Measurements from ENCODE around the gene BMF.
A peak's percentile ranks its signal among the peaks of the same experiment; 100 is the strongest.

BMF gene

DNA sequence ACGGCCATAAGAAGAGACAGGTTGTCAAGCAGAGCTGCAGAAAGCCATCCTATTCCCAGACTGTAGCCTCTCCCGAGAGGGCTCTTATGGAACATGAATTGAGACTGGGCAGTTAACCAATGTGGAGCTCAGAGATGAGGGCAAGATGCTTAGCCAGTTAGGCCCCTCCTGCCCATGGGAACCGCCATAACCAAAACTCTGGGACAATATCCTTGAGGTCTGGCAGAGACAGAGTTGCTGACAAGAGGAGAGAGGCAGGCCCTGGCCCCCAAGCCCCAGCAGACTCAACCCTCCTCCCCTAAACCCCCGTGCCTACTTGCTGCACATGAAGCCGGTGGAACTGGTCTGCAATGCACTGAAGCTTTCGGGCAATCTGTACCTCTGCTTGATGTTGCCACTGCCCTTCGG, 4.8 kb downstream of the BMF start:
- peak; percentile 36 for DNase-seq (ENCODE audit: low spot score)

DNA sequence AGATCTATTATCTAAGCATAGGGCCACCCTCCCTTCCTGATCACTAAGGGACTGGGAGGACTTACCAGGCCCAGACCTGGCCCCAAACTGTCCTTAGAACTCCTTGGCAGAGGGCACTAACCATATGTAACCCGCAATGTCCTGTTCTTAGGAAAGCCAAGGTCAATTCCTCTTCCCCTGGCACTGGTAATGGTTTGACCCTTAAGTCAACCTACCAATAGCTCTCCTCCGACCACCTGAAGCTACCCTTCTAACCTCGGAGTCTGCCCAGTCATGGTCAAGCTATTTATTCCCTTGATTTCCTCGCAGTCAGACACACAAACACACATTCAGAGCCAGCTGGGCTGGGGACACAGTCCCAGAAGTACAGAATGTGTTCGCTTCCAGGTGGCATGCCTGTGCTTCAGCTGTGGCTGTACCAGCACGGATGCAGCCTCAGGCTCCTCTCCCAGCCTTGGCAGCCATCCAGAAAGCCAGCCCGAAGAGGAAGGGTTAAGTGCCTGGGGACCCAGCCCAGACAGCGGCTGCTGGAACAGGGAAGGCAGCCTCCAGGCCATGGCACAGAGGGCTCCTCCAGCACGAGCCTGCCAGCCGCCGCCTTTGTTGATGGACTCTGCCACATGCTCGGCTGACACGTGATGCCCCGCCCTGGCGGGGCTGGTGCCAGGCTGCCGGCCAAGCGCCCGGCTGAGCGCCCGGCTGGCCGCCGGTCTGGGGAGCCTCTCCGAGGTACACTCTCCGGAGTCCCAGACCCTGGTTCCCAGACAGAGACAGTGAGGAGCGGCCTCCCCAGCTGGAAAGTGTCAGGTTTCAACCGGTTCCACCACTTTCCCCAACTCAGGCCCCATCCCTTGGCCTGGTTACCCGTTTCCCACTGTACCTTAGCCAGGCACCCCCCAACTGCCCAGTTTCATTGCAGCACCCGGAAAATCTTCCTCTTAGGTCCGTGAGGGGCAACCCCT, 5.5 kb downstream of the BMF start:
- peak; percentile 86 for DNase-seq (ENCODE audit: low spot score)

DNA sequence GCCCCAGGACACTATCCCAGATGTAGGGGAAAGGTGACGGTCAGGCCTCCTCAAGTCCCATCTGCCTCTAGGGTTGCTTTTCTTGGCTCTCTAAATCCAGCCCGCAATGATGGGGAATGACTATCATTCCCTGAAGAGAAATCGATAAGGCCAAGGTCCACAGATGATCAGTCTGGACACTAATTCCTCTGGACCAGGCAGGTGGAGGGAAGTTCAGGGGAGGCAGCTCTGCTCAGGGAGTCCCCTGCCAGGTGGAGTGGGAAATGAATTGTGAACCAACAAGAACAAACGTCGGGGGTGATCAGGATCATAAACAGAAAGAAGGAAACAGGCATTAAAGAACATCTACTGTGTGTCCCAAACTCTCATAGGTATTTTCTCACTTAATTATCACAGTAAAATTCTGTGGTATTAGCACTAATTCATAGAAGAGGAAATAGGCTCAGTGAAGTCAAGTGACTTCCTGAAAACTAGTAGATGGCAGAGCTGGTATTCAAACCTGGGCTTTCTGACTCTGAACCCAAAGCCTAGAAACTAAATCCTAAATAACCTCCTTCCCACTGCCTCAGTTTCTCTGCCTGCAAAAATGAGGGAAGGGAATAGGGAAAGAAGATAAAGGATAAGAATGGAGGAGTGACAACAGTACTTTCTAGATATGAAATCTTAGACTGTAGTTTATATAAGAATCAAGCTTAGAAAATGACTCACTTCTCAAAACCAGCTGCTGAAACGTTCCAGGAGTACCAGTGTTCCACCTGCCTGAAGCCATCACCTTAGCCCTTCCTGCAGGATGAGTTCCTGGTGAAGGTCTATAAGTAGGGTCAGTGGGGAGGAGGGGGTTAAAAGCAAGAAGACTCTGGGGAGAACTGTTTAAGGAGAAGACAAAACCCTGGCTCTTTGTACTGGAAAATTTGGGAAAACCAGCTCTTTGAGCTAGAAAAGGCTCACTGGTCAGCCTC, 7.5 kb downstream of the BMF start:
- DNase-seq (ENCODE audit: low spot score) = no peak

DNA sequence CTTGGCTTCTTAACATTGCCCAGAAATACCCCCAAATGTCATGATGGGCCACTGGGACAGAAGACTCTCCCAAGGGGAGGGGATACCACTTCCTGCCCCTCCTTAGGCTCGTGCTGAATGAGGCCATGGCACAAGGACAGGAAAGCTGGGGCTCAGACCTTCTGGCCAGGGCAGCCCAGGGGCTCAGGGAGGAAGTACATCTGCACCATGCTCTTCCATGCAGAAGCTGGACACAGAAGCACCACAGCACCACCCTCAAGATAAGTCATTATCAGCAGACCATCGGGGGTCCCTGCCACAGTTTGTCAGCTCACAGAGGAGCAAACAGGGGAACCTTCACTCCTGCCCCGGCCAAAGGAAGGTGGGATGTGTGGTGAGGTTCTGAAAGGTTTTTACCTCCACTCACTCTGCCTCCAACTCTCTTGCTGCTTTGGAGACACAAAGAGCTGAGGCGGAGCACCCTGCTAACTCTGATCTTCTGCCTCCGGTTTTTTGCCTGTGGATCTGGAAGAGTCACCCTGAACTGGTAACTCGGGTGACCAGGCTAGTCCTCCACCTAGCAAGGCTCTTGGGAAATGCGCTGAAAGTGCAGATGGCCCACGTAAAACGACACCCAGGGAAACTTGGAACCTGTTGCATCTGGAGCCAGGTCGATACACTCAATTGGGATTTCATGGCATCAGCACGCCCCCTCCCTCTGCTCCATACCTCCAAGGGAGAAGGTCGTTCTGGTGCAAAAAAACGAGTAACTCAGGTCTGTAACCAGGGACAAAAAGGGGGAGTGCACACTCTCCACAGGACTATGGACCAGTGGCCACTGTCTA, 8.3 kb downstream of the BMF start:
- no peak for DNase-seq (ENCODE audit: low spot score)

DNA sequence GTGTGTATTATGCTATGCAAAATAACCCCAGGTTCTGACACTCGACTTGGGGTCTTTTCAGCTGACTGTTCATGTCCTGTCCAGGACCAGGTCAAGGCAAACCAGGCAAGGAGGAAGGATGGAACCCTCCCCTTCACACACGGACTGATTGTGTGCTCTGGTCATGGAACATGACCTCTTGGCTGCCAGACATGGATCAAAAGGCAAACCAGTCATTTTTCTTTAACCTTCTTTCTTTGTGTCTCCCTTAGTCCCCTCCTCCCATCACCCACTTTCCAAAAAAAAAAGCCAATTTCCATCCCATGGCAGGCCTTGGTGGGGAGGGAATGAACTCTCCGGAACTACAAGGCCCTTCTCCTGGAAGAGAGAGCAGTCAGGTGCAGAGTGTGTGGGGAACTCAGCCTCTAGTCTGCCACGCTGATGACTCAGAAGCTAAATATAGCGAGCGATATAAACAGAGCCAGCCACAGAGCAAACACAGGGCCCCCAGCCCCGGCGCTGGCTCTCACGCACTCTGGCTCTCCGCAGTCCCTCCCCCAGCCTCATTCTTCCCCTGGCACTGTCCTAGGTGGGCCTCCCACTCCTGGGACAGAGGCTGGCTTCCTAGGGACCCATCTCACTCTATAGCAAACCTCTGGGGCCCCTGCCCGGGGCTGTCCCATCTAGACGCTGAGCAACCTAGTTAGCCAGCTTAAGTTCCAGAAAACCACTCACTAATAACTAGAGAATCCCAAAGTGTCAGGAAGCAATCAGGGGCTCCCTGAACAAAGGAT, 10.0 kb downstream of the BMF start:
- peak; percentile 93 for DNase-seq (ENCODE audit: low spot score)

DNA sequence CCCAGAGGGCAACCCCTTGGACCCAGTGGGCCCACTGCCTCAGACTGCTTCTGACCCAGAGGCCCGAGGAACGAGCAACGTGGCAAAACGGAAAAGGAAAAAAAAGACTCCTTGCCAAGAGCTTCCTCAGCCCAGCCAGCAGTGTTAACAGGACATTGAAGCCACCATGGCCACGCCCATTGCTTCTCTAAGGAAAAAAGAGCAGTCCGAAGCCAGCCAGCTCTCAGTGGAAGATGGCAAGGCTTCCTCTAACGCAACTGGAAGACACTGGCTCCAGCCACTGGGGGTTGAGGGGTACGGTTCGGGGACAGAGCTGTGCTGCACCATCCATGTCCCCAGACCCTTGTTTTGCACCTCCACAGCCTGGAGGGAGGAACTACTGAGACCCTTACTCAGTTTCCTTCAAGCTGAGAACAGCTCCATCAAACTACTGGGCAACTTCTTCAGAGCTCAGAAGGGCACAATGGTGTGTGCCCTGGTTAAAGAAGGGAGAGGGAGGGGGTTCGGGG, 10.7 kb downstream of the BMF start:
- DNase-seq (ENCODE audit: low spot score) = peak; percentile 53

DNA sequence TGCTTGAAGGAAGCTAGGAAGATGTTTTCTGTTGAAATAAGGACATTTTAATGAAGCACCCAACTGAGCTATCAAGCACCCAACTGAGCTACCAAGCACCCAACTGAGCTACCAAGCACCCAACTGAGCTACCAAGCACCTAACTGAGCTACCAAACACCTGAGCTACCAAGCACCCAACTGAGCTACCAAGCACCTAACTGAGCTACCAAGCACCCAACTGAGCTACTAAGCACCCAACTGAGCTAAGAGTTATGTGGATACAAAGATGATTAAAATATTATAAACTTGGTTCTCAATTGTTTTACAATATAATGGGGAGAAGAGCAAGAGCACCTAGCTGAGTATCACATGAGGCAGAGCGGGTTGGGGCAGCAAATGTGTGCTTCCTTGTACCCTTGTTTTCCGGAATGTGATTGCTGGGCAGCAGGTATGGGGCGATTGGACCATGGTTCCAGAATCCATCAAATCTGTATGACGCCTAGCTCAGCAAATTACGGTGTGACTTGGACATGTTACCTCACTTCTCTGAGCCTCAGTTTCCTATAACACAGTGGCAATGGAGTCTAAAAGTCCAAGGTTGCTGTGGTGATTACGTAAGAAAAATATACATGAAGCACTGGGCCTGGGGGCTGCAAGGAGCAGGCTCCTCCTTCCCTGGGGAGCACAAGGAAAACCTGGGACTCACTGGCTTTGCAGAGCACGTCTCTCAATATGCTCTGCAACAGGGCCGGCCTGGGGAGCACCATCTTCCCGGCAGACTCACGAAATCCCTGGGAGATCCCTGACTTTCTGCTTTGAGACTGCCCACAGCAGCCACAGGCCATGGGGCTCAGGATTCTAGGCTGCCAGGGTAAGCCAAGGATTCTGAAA, 11.3 kb downstream of the BMF start:
- DNase-seq (ENCODE audit: low spot score) = no peak

DNA sequence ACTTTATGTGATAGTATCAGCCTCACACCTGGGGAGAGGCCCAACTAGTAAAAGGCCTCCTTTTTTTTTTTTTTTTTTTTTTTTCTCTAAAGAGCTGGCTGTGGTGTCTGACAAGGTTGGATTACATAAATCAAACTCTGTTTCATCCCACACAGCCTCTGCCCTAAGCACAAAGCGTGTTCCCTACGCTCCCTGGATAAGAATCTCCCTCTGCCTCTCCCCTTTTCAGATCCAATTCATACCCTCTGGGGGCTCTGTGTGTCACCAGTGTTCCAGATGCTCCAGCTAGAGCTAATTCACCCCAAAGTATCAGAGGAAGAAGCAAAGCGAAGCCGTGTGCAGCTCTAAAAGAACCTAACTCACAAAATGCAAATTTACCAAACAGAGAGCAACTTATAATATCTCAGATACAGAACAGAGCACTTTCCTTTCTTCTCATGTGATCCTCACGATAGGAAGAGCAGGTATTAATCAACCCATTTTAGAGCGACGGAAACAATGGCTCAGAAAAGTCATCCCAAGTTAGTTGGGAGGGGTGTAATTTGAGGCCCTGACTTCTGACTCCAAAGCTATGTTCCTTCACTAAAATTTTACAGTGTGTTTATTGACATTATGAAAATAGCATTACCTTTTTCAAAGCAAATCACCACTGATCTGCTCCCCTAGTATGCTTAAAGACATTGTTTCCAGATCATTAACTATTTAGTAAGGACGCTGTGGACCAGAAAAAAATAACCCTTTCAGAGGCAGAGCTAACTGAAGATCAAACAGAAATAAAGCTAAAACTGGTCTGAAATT, 12.4 kb downstream of the BMF start:
- DNase-seq (ENCODE audit: low spot score) = no peak

DNA sequence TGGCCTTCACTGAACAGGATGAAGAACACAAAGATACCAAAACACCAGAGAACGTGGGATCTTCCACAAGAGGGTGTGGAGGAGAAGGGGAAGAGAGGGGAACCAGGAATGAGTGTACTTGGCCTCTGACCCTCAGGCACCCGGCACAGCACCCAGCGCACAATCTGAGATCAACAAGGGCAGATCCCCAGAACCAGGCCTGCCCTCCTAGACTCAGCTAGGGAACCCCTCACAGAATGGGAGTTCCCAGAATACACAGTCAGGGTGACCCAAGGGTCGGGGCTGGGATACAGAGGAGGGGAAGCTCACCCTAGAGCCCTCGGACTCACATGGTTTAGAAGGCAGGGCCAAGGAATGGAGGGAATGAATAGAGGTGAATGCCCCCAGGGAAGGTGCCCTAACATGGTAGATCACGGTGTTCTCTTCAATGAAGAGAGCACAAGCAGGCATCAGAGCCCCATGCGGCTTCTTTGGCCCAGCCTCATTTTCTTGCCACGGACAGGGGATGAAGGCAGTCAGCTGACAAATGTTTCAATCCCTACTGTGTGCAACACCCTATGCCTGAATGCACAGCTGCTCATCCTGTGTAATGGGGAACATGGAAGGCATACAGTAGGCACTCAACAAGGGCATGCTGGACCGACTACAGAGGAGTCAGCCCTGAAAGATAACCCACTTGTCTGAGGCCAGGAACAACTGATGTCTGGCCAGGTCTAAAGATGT, 13.1 kb downstream of the BMF start:
- no peak for DNase-seq (ENCODE audit: low spot score)

DNA sequence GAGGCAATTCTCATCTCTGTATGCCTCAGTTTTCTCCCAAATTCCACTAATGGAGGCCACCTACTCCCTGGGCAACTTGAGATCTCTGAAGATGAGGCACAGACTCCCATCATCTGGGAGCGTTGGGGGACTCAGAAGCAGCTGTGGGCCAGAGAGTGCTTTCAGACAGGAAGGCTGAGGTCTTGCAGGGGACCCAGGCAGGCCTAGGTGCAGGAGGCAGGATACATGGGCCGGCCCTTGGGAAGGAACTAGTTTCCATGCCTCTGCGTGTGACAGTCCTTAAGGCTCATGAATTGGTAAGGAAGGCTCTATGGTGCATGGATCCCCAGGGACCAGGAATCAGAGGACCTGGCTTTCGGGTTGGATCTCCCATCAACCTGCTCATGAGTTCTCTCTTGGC, 14.5 kb downstream of the BMF start:
- no peak for DNase-seq (ENCODE audit: low spot score)

DNA sequence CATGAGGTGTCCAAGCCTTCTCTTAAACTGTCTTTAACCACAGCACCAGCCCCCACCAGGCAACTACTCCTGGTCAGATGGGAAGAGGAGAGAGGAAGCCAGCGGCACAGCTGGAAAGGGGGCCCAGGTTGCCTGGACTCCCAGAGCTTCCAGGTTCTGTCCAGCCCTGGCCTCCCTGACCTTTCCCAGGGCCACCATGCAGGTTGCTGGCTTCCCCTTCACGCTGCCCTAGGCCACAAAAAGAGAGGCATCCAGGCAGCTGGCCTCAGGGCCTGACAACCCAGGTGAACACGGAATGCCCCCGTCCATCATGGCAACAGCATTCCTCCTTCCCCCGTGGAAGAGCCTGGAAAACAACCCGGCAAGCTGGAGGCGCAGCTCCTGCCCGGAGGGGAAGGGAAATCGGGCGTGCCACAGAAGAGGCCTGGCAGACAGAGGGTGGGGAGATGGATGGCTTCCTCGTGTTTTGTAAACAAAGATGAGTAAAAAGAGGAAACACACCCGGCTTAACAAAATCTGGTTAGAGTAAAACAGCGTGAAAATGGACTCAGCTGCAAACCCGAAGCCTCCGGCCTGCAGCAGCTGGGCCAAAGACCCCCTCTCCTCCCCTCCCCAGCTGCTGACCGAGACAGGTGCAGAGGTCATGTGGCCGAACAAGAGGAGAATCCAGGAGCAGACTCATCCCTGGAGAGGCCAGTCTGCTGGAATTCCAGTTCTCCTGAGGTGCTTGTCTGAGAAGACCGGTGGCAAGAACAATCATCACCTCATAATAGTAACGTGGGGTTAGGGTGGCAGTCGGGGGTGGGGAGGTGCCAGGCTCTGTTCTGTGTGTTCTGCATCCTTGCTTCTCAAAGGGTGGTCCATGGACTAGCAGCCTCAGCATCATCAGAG, 15.5 kb downstream of the BMF start:
- DNase-seq (ENCODE audit: low spot score) = peak; percentile 65

DNA sequence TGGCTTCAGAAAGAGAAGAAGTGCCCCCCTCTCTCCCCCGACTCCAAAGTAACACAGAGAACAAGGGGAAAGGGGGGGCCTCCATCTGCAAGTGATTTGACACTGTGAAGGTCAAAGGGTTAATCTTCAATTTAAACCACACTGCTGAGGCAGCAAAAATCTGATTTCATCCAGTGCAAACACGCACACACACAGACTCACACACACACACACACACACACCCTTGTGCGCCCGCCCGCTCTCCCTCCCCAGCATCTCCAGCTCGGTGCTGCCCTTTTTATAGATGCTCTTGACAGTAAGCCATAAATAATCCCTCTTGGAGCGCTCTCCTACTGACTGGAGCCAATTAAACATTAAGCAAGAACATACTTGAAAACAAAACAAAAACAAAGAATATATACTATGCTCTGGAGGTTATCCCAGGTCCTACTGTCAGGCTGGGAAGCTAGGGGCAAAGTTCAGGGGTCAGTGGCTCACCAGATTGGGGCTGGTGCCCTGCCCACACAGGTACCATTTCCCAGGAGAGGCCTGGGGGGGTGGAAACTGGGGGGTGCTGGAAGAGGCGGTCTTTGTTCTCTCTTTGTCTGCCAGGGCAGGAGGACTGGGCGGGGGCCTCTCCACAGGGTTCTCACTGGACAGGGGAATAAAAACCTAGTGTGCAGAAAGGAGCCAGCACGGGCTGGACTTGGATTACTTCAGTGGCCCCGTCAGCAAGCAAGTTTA, 16.3 kb downstream of the BMF start:
- peak; percentile 74 for DNase-seq (ENCODE audit: low spot score)

DNA sequence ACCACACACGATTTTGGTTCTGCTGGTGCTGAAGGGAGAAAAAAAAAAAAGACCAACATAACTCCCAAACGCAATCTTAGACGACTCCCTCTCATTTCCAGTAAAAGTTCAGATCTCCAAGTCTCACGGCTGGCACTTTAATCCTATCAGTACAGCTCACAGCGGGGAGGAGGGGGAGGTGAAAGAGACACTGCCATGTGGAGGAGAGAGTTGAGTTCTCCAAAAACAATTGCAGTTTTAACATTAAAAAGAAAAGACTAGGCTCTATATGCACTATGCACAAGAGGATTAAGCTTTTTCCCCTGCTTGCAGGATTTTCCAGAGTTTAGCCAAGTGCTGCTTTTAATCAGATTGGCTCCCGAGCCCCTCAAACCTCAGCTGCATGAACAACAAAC, 16.8 kb downstream of the BMF start:
- no peak for DNase-seq (ENCODE audit: low spot score)

DNA sequence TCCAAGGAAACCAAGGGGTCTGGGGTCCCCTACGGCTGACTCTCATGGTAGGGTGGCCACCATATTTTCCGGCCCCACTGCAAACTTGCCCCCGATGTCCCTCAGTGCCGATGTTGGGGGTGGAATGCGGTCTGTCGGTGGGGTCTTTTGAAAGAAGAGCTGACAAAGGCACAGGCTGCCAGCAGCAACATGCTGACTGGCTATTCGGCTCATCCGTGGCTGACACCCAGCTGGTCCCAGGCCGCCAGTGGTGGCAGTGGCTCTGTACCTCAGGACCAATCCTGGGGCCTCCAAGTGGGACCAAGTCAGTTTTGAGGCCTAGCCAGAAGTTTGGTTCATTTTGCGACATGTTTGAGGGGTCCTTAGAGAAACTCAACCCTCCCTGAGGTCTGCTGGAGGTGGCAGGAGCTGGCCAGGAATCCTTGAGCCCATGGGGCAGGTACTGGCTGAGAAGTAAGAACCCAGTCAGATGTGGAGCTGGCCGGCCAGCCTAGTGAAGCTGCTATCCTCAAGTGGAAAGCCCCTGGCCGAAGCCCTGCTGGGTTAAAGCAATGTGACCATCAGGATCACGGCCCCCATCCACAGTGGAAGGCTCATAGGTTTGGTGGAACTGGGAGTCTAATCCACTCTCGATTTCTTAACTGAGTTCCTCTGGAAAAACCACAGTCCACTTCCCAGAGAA, 17.8 kb downstream of the BMF start:
- DNase-seq (ENCODE audit: low spot score) = no peak

DNA sequence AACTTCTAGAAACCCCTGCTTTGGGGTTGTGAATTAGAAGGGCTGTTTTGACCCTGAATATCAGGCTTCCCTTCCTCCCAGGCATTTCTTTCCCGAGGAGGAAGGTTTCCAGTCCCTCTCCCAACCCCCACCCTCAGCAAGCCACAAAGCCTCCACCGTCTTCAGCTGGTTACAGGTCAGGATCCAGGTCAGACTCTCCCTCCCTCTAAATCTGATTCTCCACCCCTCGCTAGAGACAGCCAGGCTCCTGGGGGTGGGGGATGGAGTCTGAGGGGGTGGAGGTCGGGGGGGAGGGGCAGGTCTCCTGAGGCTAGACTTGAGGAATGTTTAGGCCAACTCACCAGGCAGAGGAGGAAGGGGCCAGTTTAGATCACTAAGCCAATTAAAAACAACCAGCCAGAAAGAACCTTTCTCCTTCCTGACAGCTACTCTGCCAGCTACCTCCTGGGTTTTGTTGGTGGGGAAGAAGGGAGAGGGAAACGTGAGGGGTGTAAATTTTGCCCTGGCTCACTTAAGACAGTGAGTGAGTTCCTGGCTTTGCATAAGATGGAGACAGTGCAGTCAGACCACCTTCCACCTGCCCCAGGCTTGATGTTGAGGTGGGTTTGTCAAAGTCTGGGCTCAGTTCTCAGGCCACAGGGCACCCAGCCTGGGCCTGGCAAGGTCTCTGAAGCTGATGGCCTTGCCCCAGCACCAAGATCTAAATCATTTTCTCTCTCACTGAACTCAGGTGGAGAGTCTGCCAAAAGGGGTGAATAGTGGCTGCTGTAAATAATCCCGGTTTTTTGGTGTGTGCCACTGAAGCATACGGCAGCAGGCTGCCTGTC, 19.5 kb downstream of the BMF start:
- no peak for DNase-seq (ENCODE audit: low spot score)
